ENCODE measurements around the gene TENT4B.

GRCh38 chr16:50260206-50261159 lies 107.4 kb downstream of the TENT4B start:
- no peak for TF ChIP-seq CTCF (IDR thresholded peaks at IDR 0.05)
- no peak for TF ChIP-seq ZFX (IDR thresholded peaks at IDR 0.05; ENCODE audit: borderline replicate concordance)
